GM20000 (cell line): Measurements from ENCODE around the gene MLC1.

Experiments used
- DNase-seq: peaks from one replicate; pipeline ENCODE4 v3.0.0; 2012; ENCODE audit warnings: low spot score
- CTCF ChIP-seq: IDR thresholded peaks from 2 replicates; pipeline ENCODE4 v1.5.1; 2012; ENCODE audit warnings: mild to moderate bottlenecking, control low read depth; ENCODE audit errors: extremely low read depth, missing control alignments

MLC1 gene

GRCh38 chr22:50076646-50077535 lies 8.3 kb downstream of the MLC1 start:
- TF ChIP-seq CTCF: no peak
- no peak for DNase-seq

- no peak for DNase-seq
- no peak for TF ChIP-seq CTCF
Observed at GRCh38 chr22:50074551-50075530, 10.4 kb downstream of the MLC1 start.

GRCh38 chr22:50074056-50074455 lies 11.2 kb downstream of the MLC1 start:
- DNase-seq: no peak

GRCh38 chr22:50072714-50073538 lies 12.3 kb downstream of the MLC1 start:
- no peak for DNase-seq
- TF ChIP-seq CTCF: no peak

More at GRCh38 chr22:50074056-50074455, 11.2 kb downstream of the MLC1 start:
- TF ChIP-seq CTCF: no peak

- no peak for DNase-seq
- no peak for TF ChIP-seq CTCF
Observed at GRCh38 chr22:50072167-50072555, 13.1 kb downstream of the MLC1 start.

GRCh38 chr22:50071432-50072166 lies 13.6 kb downstream of the MLC1 start:
- TF ChIP-seq CTCF: no peak
- no peak for DNase-seq
